Subcutaneous adipose tissue (tissue), 4 donors: Measurements from ENCODE around the gene PIAS1. TPM values are rescaled to one million over a fixed set of nuclear protein-coding genes. Genes with fewer than 3 reads are reported as not detected.

ENCODE experiments used
- total RNA-seq, 4 donors: library from RNA; depleted of rRNA; stranded (reverse); fragments of >200 nt; gene quantifications; one replicate each; pipeline ENCODE4 v1.1.0, GENCODE V29; 2016
- TF ChIP-seq, protein P1 (sequence below): fragments of 450-650 bp; IDR thresholded peaks from one replicate; pipeline ENCODE4 v1.5.1; 2016; ENCODE audit warnings: low read depth, mild to moderate bottlenecking, control low read depth, antibody characterized with exemption, moderate library complexity

PIAS1 gene
- total RNA-seq, 4 donors from 2014 or later: 34.3 to 68.8 (median 45.4) TPM

DNA sequence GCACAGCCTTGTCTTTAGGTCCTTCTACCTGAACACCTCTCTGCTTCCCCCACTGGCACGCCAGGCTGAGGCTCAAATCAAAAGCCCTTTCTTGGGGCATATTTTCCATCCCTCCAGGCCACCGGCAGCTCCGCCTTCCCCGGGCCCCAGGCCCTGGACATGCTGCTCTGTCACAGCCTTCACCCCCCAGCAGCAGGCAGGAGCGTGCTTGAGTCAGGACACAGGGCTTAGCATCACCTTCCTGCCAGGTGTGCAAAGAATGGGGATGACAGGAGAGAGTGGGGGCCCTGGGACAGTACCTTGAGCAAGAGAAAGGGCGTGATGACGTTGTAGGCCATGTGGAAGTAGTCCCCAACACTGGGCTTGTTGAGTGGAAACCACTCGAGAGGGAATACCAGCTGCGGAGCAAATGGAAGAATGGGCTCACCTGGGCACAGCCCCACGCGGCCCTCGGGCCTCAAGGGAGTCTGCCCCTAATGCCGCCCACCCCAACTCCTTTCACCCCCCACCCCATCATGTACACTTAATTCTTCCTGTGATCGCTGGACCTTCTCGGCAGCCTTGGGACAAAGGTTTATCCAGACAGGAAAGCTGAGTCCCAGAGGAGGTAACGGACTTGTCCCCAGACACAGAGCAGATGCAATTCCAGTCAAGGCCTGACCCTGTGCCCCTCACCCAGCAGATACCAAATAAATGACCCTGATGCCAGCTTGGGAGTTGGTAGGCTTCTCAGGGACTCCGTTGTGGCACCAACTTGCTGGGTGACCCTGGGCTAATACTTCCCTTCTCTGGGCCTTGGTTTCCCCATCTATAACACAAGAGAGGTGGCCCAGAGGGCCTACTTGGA, 160.1 kb downstream of the PIAS1 start:
- TF ChIP-seq, protein P1, sequence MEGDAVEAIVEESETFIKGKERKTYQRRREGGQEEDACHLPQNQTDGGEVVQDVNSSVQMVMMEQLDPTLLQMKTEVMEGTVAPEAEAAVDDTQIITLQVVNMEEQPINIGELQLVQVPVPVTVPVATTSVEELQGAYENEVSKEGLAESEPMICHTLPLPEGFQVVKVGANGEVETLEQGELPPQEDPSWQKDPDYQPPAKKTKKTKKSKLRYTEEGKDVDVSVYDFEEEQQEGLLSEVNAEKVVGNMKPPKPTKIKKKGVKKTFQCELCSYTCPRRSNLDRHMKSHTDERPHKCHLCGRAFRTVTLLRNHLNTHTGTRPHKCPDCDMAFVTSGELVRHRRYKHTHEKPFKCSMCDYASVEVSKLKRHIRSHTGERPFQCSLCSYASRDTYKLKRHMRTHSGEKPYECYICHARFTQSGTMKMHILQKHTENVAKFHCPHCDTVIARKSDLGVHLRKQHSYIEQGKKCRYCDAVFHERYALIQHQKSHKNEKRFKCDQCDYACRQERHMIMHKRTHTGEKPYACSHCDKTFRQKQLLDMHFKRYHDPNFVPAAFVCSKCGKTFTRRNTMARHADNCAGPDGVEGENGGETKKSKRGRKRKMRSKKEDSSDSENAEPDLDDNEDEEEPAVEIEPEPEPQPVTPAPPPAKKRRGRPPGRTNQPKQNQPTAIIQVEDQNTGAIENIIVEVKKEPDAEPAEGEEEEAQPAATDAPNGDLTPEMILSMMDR: no peak

GRCh38 chr15:68214838-68215254, 160.7 kb downstream of the PIAS1 start:
- TF ChIP-seq, protein P1: no peak

DNA sequence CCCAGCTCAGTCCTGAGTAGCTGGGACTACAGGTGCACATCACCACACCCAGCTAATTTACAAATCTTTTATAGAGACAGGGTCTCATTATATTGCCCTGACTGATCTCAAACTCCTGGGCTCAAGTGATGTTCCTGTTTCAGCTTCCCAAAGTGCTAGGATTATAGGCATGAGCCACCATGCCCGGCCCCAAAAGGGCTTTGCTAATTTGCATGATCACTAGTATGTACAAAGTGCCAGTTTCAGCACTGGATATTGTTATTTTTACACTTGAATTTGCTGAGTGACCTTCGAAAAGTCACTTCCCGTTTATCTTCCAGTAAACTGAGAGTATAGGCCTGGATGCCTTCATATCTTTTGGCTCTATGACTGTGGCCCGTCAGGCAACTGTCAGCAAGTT, 163.2 kb downstream of the PIAS1 start:
- TF ChIP-seq, protein P1: no peak

DNA sequence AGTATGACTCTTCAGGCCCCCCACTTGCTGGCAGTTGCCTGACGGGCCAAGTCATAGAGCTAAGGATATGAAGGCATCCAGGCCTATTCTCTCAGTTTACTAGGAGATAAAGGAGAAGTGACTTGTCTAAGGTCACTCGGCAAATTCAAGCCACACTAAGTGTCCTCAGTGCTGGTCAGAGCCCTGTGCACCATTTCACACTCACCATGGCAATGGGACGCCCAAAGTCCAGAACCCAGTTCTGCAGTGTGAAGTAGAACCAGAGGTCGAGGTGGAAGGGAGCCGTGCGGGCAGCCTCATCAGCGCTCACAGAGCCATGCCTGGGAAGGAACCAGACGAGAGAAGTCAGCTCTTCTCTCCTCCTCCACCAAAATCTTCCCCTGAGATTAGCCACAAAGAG, 164.2 kb downstream of the PIAS1 start:
- TF ChIP-seq, protein P1: no peak

DNA sequence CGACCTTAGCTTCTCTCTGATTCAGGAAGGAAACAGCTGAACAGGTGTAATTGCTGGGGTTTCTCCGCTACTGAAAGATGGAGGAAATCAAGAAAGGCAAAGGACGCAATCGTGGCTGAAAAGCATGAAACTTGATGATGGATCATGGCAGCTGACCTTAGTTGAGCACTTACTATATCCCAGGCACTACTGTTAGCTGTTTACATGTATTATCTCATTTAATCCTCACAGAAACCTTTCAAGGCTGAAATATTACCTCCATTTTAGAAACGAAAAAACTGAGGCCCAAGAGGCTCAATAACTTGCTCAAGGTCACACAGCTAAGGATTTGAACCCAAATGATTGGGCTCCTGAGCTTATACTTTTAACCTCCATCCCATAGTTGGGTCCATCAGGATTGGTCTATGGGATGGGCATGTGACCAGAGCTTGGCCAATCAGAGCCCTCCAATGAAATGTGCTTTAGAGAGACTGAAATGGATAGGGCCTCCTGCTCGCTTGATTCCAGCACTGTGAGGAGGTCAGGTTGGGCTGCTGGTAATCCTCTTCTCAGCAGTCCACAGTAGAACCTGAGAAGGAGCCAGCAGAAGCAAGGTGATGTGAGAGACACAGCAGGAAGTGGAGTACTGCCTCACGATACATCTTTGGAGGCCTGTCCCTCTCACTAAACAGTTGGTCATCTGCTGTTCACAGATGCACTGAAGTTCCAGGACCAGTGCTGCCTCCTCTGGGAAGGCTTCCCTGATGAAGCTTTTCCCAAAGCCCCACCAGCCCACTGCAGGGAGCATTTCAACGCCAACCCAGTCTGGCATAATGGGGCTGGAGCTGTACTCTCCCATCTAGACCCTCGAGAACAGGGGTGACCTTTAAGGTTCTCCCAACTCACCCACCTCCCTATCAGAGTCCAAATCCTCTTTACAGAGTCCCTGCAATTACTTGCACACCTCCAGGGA, 165.0 kb downstream of the PIAS1 start:
- TF ChIP-seq, protein P1: no peak

GRCh38 chr15:68220489-68220888, 166.4 kb downstream of the PIAS1 start:
- TF ChIP-seq, protein P1: no peak

DNA sequence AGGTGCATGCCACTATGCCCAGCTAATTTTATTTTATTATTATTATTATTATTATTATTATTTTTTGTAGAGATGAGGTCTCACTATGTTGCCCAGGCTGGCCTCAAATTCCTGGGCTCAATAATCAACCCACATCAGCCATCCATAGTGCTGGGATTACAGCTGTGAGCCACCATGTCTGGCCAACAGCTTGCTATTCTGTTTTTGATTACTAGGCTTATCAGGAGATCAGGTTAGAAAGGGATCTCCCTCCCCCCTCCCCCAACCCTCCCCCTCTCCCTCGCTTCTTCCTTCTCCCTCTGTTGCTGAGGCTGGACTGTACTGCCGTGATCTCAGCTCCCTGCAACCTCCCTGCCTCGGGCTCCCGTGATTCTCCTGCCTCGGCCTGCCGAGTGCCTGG, 166.9 kb downstream of the PIAS1 start:
- TF ChIP-seq, protein P1: no peak
